ENCODE results near the gene SSU72. TPM values are rescaled to one million over a fixed set of nuclear protein-coding genes. Genes with fewer than 3 reads are reported as not detected.
A peak's percentile ranks its signal among the peaks of the same experiment; 100 is the strongest.
"Not testable (repeated sequence)": the region's sequence is repeated elsewhere in the genome, so short reads cannot be mapped to it uniquely, and the experiment has no call there.

The SSU72 gene
- total RNA-seq, 1 experiment from 2014 or later, result 169 TPM

DNA sequence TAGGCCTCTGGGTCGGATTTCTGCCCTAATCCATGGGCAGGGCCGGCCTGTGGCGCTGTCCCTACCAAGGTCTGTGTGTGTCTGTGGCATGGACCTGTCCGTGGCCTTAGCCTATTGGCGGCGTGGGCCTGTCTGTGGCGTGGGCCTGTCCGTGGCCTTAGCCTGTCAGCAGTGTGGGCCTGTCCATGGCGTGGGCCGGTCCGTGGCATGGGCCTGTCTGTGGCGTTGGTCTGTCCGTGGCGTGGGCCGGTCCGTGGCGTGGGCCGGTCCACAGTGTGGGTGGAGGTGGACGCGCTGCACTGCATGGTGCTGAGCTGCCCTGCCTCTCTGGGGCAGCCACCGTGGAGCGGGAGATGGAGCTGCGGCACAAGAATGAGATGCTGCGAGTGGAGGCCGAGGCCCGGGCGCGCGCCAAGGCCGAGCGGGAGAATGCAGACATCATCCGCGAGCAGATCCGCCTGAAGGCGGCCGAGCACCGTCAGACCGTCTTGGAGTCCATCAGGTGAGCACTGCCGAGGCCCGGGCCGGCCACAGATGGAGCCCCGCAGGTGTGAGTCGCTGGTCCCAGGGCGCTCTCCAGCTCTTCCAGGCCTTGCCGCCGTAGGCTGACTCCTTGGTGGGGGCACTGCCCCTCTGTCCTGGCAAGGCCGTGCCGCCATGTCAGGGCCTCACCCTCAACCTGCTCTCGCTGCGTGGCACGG lies 54.7 kb downstream of the SSU72 start:
- in situ Hi-C loops (cut with HindIII; ENCODE audit: low sequenced_read_pairs); DNase-seq (ENCODE audit: low spot score): not testable (repeated sequence)

- in situ Hi-C loops (cut with HindIII; ENCODE audit: low sequenced_read_pairs); DNase-seq (ENCODE audit: low spot score): not testable (repeated sequence)
Observed at GRCh38 chr1:1518621-1519007, 56.0 kb downstream of the SSU72 start.

DNA sequence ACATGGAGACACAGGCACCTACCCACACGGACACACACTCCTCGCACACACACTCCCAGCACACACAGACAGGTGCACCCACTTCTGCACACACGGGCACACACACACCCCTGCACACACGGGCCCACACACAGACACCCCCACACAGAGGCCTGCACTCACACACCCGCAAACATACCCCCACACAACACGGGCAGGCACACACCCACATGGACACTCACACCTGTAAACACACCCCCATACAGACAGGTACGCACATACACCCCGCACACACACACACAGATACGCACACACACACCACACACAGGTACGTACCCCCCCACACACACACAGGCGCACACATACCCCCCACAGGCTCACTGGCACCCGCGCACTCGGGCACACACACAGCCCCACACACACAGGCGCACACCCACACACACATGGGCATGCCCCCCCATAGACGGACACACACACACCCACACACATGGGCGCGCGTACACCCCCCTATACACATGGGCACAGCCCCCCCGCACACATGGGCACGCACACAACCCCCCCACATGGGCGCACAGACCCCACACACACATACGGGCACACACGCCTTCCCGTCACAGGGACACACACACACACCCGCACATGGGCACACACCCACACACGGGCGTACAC lies 56.6 kb downstream of the SSU72 start:
- DNase-seq (ENCODE audit: low spot score), result no peak
- in situ Hi-C loops (cut with HindIII; ENCODE audit: low sequenced_read_pairs), result no loop called here

DNA sequence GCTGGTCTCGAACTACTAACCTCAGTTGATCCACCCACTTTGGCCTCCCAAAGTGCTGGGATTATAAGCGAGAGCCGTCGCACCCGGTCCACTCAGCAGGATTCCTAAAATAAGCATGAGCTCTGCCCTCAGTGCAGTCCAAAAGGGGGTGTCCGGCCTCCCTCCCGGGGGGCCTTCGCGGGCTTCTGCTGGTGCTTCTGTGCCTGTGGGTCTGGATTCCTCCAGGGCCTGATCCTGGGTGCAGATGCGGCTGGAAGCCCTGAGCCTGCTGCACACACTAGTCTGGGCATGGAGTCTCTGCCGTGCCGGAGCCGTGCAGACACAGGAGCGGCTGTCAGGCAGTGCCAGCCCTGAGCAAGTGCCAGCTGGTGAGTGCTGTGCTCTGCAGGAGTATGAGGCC lies 57.7 kb downstream of the SSU72 start:
- in situ Hi-C loops (cut with HindIII; ENCODE audit: low sequenced_read_pairs); DNase-seq (ENCODE audit: low spot score): not testable (repeated sequence)

GRCh38 chr1:1514376-1514775 lies 60.3 kb downstream of the SSU72 start:
- in situ Hi-C loops (cut with HindIII; ENCODE audit: low sequenced_read_pairs); DNase-seq (ENCODE audit: low spot score): not testable (repeated sequence)

DNA sequence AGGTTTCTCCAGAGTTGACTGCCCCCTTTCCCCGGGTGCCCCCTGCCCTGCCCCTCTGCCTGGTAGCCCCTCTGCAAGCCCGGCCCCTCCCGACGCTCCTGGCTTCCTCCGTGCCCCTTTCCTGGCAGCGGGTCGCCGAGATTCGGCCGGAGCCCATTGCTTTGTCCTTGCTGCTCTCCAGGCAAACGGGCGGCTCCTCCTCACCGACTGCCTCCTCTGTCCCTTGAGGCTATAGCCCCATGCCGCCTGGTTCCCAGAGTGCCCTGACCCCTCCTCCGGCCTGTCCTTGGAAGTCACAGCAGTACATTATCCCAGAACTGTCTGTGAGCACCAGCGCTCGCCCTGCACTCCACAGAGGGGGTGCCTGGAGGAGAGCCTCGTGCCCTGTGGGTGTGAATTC lies 61.0 kb downstream of the SSU72 start:
- in situ Hi-C loops (cut with HindIII; ENCODE audit: low sequenced_read_pairs); DNase-seq (ENCODE audit: low spot score): not testable (repeated sequence)

- DNase-seq (ENCODE audit: low spot score); in situ Hi-C loops (cut with HindIII; ENCODE audit: low sequenced_read_pairs): not testable (repeated sequence)
Observed at GRCh38 chr1:1512425-1512824, 62.2 kb downstream of the SSU72 start.

DNA sequence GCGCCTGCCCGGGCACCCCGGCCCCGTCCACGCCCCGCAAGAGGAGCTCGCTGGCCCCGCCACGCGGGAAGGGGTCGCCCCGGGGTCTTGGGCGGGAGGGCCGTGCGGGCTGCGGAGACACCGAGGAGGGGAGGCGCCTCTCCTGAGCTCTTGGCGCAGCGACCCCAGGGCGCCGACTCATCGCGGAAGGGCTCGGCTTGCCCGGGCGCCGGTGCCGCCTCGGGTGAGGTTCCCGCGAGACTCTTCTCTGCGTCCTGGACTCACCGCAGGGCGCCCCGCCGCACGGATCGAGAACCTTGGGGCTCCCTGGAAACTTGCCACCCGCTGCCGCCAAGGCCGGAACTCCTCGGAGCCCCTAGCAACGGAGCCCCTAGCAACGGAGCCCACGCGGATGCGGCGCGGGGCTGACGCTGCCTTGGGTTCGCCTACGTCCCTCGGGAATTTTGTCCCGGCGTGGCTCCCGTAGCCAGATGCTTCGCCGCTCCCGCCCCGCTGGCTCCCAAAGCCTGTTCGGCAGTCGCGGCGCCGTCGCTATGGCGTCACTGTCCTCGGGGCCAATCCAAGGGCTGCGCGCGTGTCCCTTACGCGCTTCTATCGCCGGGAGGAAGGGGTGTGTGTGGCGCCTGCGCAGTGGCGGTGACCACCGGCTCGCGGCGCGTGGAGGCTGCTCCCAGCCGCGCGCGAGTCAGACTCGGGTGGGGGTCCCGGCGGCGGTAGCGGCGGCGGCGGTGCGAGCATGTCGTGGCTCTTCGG lies 63.0 kb downstream of the SSU72 start, which contains the start of gene ATAD3A:
ATAD3A (plus strand) TSS at position 630 of the 753 bp plus-strand sequence; CDS start at position 737, 107 bp downstream.
- peak; percentile 96 for DNase-seq (ENCODE audit: low spot score)
- in situ Hi-C loops (cut with HindIII; ENCODE audit: low sequenced_read_pairs), result no loop called here

GRCh38 chr1:1510912-1511532 lies 63.6 kb downstream of the SSU72 start:
- in situ Hi-C loops (cut with HindIII; ENCODE audit: low sequenced_read_pairs), result no loop called here
- peak; percentile 8 for DNase-seq (ENCODE audit: low spot score)

DNA sequence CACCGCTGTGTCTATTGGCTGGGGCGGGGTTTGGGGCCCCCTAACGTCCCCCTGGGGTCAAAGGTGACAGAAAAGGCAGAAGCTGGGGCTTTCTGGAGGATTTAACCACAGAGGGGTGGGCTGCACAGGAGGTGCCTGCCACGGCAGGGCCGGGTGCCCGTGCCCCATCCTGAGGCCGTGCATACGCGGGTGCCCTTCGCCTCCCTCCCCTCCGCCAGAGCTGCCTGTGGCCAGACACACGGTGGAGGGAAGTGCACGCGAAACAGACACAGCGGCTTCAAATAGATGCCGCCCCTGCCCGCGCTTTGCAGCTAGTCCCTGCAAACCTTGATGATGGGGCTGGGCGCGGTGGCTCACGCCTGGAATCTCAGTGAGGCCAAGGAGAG lies 65.2 kb downstream of the SSU72 start:
- in situ Hi-C loops (cut with HindIII; ENCODE audit: low sequenced_read_pairs), result not testable (repeated sequence)

DNA sequence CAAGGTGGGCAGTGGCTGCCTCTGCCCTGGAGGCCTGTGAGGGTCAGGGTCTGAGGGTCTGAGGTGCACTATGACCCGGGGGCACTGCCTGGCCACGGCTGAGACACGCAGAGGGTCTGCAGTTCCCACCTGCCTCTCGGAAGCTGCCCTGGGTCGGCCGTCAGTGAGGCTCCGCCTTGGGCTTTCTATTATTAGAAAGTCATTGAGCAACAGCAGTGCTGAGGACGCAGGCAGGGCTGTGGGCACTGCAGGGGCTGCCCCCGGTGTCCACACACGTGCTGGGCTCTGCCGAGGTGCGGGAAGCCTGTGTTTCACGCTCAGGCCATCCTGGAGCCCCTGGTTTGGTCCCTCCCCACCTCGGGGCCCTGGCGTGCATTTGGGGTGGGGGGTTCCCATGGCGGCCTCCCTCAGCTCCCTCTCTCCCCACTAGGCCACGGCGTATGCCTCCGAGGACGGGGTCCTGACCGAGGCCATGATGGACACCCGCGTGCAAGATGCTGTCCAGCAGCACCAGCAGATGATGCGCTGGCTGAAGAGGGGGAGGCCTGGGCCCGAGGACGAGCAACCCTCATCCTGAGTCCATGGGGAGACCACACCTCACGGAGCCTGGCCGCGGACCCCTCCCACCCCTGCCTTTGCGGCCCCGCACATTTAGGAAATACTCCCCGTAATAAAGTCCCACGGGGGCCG lies 65.7 kb downstream of the SSU72 start:
- in situ Hi-C loops (cut with HindIII; ENCODE audit: low sequenced_read_pairs), result not testable (repeated sequence)

More for the DNA sequence above, 65.2 kb downstream of the SSU72 start:
- DNase-seq (ENCODE audit: low spot score), result not testable (repeated sequence)

GRCh38 chr1:1507305-1507704 lies 67.4 kb downstream of the SSU72 start:
- in situ Hi-C loops (cut with HindIII; ENCODE audit: low sequenced_read_pairs), result no loop called here

More for the DNA sequence above, 65.7 kb downstream of the SSU72 start:
- not testable (repeated sequence) for DNase-seq (ENCODE audit: low spot score)

DNA sequence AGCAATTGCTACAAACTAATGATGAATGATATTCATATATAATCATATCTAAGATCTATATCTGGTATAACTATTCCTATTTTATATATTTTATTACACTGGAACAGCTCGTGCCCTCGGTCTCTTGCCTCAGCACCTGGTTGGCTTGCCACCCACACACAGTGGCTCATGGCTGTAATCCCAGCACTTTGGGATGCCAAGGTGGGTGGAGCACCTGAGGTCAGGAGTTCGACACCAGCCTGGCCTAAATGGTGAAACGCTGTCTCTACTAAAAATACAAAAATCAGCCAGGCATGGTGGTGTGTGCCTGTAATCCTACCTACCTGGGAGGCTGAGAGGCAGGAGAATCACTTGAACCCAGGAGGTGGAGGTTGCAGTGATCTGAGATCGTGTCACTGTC lies 68.9 kb downstream of the SSU72 start:
- in situ Hi-C loops (cut with HindIII; ENCODE audit: low sequenced_read_pairs), result not testable (repeated sequence)
- peak; percentile 5 for DNase-seq (ENCODE audit: low spot score)

More at GRCh38 chr1:1507305-1507704, 67.4 kb downstream of the SSU72 start:
- no peak for DNase-seq (ENCODE audit: low spot score)

- peak; percentile 57 for DNase-seq (ENCODE audit: low spot score)
- in situ Hi-C loops (cut with HindIII; ENCODE audit: low sequenced_read_pairs), result not testable (repeated sequence)
Observed at GRCh38 chr1:1505366-1505798, 69.3 kb downstream of the SSU72 start.

DNA sequence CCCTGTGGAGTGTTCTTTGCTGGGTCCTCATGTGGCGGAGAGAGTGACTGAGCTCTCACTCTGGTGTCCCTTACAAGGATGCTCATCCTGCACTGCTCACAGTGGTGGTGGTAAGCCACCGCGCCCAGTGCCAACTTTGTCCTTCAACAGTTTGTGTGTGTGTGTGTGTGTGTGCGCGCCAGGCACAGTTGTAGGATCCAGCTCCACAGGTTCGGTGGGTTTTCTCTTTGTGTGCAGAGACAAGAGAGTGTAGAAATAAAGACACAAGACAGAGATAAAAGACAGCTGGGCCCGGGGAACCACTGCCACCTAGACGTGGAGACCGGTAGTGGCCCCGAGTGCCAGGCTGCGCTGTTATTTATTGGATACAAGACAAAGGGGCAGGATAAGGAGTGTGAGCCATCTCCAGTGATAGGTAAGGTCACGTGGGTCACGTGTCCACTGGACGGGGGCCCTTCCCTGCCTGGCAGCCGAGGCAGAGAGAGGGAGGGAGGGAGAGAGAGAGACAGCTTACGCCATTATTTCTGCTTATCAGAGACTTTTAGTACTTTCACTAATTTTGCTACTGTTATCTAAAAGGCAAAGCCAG lies 69.8 kb downstream of the SSU72 start:
- in situ Hi-C loops (cut with HindIII; ENCODE audit: low sequenced_read_pairs), result not testable (repeated sequence)
- DNase-seq (ENCODE audit: low spot score), result peak; percentile 88

GRCh38 chr1:1495461-1495975 lies 79.1 kb downstream of the SSU72 start:
- DNase-seq (ENCODE audit: low spot score); in situ Hi-C loops (cut with HindIII; ENCODE audit: low sequenced_read_pairs): not testable (repeated sequence)

DNA sequence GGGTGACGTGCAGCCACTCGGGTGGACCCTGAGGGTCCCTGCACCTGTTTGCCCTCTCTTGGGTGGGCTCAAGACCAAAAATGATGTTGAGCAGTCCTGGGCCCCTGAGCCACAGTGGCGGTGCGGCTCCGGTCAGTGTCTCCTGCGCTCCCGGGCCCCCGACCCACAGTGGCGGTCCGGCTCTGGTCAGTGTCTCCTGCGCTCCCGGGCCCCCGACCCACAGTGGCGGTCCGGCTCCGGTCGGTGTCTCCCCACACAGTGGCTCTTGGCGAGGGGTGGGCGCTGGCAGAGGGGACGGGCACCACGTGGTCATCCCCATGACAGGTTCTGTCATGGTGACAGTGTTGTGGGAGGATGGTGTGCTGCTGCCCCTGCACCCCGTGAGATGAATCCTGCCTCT lies 80.4 kb downstream of the SSU72 start:
- DNase-seq (ENCODE audit: low spot score); in situ Hi-C loops (cut with HindIII; ENCODE audit: low sequenced_read_pairs): not testable (repeated sequence)

All from G401 (cell line).